GM19351 (cell line): ENCODE data around the gene LRRC61.

Experiments
- ATAC-seq: cut with Tn5 transposase; IDR thresholded peaks from one replicate; pipeline ENCODE4 v1.9.1; 2021; ENCODE audit warnings: mild to moderate bottlenecking, moderate library complexity; ENCODE audit not compliant: unreplicated experiment

LRRC61 gene

GRCh38 chr7:150368884-150369747 lies 46.0 kb downstream of the LRRC61 start:
- peak; percentile 47 for ATAC-seq

DNA sequence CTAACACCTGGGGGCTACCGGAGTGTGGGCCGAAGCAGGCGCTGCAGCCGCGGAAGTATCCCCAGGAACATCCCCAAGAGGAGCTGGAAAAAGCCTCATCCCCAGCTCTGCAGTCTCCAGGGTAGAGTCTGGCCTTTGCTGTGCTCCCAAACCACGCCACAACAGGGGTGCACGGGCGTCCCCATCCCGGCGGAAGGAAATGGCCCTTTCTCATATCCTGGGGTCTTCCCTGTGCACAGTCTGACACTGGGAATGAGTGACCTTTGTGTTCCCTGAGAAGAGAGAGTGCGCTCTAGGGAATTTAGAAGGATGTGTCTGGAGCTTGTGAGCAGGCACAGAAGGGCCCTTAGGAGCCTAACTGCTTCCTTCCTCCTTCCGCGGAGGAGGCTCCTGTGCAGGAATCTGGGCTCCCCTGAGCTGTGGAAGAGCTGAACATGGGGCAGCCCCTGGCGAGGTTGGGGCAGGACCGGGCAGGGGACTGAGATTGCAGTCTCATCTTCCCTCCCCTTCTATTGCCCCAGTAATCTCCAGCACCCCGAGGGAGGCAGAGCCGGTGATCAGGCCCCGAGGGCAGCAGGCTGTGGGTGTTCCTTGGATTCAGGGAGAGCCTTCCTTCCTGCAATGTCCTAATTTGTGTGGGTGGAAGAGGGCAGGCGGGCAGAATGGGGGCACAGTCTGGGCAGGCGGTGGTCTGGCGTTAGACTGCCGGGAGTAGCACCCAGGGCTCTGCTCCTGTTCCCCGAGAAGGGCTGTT lies 46.8 kb downstream of the LRRC61 start:
- no peak for ATAC-seq

DNA sequence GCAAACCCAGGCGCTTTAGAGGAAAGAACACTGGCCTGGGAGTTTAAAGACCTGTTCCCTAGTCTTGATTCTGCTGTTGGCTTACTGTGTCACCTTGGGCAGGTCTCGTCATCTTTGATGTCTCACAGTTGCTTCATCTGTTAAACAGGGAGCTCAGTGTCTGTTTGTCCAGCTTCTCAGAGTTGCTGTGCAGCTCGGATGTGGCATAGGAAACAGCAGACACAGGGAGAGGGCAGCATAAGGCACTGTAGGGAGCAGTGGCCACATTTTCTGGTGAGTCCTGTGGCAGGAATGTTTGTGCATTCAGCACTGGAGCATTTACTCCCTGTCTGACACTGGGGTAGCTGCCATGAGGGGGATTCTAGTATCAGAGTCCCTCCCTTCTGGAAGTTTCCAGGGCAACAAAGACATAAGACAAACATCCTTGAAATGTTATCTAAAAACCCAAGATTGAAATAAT lies 47.5 kb downstream of the LRRC61 start:
- no peak for ATAC-seq

GRCh38 chr7:150371131-150371995 lies 48.2 kb downstream of the LRRC61 start:
- no peak for ATAC-seq

GRCh38 chr7:150371996-150372270 lies 48.8 kb downstream of the LRRC61 start:
- ATAC-seq, result no peak

- no peak for ATAC-seq
These were observed 49.3 kb downstream of the LRRC61 start for GRCh38 chr7:150372271-150373048.

GRCh38 chr7:150373049-150373801 lies 50.1 kb downstream of the LRRC61 start:
- ATAC-seq, result no peak

- ATAC-seq, result no peak
These were observed 50.9 kb downstream of the LRRC61 start for GRCh38 chr7:150374026-150374425.

DNA sequence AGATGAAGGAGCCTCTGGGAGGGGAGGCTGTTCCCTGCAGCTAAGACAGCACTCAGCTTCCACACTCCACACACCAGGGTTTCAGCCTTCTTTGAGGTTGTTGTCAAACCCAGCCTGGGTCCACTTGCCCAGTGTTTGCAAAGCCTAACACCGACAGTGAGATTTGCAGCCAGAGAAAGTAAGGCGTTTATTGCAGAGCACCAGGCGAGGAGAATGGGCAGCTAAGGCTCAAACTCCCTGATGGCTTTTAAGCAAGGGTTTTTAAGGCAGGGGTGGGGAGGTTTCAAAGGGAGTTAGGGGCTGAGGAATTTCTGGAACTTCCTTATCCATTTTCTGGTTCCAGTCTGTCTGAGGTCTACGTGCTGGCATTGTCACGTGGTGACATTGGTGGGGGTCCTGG lies 51.3 kb downstream of the LRRC61 start:
- no peak for ATAC-seq

GRCh38 chr7:150375662-150376521 lies 52.7 kb downstream of the LRRC61 start:
- peak; percentile 13 for ATAC-seq

DNA sequence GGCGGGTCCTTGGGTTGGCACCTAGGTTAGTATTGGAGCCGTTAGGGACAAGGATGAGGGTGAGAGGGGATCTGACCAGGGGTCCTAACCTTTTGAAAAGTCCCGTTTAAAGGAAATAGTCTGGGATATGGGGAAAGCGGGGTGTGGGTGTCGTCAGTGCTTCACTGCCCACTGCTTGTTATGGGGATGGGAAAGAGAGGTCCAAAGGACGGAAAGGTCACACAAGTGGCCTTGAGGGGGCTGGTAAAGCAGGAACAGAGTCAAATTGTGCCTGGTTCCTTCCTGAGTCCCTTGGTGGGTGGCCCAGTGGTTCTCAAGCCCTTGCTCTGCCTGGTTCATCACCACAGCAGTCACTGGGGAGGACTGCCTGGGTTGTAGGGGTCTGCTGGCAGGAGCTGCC lies 53.4 kb downstream of the LRRC61 start:
- no peak for ATAC-seq

DNA sequence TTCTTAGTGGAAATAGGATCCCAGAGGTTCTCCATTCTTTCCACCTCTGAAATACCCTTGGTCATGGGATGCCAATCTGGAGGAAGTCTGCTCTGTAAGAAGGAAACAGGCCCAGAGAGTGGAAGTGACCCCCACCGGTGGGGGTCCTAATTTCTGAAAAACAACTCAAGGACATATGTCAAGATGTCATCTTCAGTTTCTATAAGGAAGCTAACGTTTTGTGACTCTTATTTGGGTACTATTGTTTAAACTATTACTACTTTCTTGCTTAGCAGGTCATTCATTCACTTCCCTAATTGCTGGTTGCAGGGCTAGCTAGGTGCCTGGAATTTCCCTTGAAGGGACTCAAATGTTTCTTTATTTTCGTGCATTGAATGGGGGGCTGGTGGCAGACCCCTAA lies 54.0 kb downstream of the LRRC61 start:
- no peak for ATAC-seq

DNA sequence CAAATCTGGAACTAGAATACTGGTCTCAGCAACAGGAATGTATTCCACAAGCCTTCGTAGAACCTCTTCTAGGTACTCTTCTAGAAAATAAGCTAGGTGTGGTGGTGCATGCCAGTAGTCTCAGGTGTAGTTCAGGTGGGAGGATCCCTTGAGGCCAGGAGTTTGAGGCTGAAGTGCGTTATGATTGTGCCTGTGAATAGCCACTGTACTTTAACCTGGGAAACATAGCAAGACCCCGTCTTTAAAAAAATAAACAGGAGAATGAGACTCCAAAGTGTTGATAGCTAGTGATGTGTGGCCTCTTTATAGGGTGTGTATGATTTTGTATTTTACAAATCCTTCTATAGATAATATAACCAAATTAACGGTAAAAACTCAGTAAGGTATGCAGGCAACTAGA lies 54.5 kb downstream of the LRRC61 start:
- ATAC-seq, result no peak

DNA sequence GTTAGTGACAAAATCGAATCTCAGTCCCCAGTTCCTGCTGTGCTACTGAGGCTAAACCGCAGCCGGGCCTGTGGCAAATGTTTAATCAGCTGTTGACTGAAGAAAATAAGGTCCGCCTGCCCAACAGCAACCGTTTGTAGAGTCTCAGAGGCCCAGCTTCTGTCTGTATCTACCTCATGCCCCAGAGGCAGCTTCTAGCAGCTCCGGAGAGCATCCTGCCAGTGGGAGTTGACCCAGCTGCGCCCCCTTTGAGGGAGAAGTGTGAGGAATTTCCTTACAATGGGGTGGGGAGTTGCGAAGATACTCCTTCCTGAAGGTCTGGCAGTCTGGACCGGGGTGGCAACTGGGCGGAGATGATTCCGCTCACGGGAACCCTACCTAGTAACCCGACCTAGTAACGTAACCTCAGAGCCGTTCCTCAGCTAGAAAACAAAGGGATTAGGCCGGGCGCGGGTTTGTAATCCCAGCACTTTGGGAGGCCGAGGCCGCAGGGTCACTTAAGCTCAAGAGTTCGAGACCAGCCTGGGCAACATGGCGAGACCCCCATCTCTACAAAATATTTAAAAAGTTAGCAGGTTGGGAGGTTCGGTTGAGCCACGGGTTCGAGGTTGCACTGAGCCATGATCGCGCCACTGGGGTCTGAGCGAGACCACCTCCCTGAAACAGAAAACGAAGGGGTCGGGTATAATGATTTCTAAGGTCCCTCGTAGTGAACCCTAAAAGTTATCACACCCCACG lies 55.1 kb downstream of the LRRC61 start:
- no peak for ATAC-seq

- ATAC-seq, result peak; percentile 70
These were observed 55.8 kb downstream of the LRRC61 start, which contains the start of gene ZNF775 for GRCh38 chr7:150378853-150379440. Gene ZNF775, plus strand, starts transcription at chr7:150379330. Its CDS starts 9,141 bp downstream, at chr7:150388471.

DNA sequence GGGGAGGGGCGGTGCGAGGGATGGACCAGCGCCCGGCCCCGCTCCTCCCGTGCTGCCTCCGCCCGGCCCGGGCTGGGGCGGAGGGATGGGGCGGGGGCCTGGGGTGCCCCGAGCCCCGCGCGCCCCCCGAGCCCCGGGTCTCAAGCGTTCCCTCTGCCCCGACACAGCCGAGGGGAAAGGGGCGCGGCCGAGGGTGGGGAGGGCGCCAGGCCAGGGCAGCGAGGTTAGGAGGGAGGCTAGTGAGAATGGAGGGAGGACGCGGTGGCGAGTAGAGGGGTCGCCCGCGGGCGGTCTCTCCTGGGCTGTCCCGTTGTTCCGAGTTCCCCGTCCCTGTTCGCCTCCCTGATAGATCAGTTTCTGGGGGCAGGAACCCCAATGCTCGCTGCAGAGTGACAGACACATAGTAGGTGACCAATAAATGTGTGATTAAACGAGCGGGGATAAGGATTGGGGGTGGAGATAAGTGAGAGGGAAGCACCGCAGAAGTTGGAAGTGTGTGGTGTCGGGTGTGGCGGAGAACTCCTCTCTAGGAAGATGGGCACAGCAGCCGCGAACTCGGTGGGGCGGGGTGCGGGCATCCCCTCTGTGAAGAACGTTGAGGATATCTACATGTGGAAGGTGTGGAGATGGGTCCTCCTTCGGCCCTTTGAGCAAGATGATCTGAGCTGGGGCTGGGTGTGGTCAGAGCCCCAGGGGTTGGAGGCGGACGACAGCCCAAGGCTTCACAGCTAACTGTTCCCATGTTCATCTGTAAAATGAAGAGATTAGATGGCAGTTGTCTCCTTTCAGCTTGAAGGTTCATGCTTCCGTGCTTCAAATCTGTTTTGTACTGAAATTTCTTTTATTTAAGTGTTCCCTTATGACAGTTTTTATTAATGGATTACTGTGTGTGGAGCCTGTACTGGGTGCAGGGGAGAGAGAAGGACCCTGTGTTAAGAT lies 56.6 kb downstream of the LRRC61 start:
- ATAC-seq, result peak; percentile 14

DNA sequence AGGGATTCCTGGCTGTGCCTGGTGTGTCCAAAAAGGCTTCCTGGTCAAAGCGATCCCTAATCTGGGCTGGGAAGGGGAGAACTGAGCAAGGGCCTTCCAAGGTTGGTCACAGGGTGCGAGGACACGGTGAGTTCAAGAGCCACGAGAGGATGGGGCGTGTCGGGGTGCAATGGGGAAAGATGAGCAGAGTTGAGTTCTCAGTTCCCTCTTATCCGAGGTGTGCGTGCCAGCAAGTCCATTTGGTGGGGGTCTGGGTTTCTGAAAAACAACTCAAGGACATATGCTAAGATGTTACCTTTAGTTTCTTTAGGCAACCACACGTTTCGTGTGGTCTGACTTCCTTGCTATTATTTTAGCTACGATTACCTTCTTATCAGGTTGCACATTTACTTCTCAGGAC lies 57.3 kb downstream of the LRRC61 start:
- ATAC-seq, result peak; percentile 29
